GM19372 (cell line): ENCODE data around the gene SUPT6H.
"Not testable (repeated sequence)": the region's sequence is repeated elsewhere in the genome, so short reads cannot be mapped to it uniquely, and the experiment has no call there.

Experiments
- ATAC-seq: cut with Tn5 transposase; IDR thresholded peaks from one replicate; pipeline ENCODE4 v1.9.1; 2021; ENCODE audit warnings: mild to moderate bottlenecking, low read depth, moderate library complexity; ENCODE audit not compliant: unreplicated experiment

The SUPT6H gene

GRCh38 chr17:28729950-28730330 lies 67.9 kb downstream of the SUPT6H start:
- ATAC-seq, result no peak

- ATAC-seq, result no peak
These were observed 71.3 kb downstream of the SUPT6H start for GRCh38 chr17:28733346-28733745.

GRCh38 chr17:28734712-28735241 lies 72.8 kb downstream of the SUPT6H start:
- no peak for ATAC-seq

GRCh38 chr17:28735242-28735722 lies 73.3 kb downstream of the SUPT6H start:
- ATAC-seq, result no peak

- not testable (repeated sequence) for ATAC-seq
These were observed 74.1 kb downstream of the SUPT6H start for GRCh38 chr17:28735913-28736769.

- ATAC-seq, result no peak
These were observed 75.3 kb downstream of the SUPT6H start for GRCh38 chr17:28737316-28737715.

GRCh38 chr17:28737770-28738679 lies 76.0 kb downstream of the SUPT6H start:
- ATAC-seq, result peak; percentile 66

- ATAC-seq, result no peak
These were observed 76.8 kb downstream of the SUPT6H start for GRCh38 chr17:28738680-28739384.

GRCh38 chr17:28740406-28741357 lies 78.7 kb downstream of the SUPT6H start:
- ATAC-seq, result no peak

- no peak for ATAC-seq
These were observed 79.6 kb downstream of the SUPT6H start for GRCh38 chr17:28741358-28742349.

- peak; percentile 70 for ATAC-seq
These were observed 81.5 kb downstream of the SUPT6H start, which contains the start of gene TRAF4 for GRCh38 chr17:28743243-28744103. Gene TRAF4, plus strand, starts transcription at chr17:28744011. Its CDS starts 102 bp downstream, at chr17:28744113.

GRCh38 chr17:28744104-28744971 lies 82.3 kb downstream of the SUPT6H start:
- ATAC-seq, result peak; percentile 33

- ATAC-seq, result no peak
These were observed 83.2 kb downstream of the SUPT6H start for GRCh38 chr17:28744972-28745785.

- no peak for ATAC-seq
These were observed 83.9 kb downstream of the SUPT6H start for GRCh38 chr17:28745786-28746411.

- ATAC-seq, result no peak
These were observed 84.6 kb downstream of the SUPT6H start for GRCh38 chr17:28746611-28747050.
